ENCODE measurements around the gene FREM3.

The FREM3 gene

DNA sequence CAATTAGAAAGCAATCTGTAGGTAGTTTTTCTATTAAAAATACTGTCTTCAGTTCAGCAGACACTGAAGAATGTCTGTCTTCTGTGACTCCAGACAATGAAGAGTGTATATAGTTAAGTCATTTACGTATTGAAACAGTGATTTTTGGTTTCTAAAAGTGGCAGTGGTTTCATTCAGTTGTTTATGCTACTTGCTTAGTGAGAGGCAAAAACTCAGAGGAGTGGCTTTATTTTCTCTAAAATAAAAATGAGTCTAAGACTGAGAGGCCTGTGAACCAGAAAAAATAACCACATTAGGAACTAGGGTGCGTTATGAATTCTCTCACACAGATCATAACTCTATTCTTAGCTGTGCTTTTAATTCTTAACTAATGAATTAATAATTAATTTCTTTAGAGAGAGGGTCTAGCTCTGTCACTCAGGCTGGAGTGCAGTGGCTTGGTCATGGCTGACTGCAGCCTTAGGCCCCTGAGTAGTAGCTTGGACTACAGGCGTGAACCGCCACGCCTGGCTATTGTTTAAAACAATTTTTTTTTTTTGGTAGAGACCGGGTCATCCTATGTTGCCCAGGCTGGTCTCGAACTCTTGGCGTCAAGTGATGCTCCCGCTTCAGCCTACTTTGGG is 31.4 kb downstream of the FREM3 start:
- no peak for DNase-seq (ENCODE audit: low read depth in 2 of 3, low spot score in 2 of 3)

DNA sequence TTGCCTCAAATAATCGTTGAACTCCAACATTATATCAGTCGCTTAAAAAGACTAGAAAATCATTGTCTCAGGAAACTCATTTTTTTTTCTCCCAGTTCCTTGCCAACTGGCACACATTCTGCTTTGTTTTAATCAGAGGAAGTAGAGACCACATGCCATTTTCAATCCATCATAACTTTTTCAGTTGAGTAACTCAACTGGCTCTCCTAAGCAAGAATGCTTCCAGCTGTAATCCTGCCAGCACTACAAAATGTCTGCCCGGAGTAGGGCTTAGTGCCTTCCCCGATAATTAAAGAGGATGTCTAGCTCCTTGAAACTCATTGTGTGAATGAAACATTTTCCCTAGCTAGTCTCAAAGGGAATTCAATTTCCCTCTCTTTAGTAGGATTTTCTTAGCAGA is 33.0 kb downstream of the FREM3 start:
- DNase-seq (ENCODE audit: low read depth in 2 of 3, low spot score in 2 of 3) = no peak

DNA sequence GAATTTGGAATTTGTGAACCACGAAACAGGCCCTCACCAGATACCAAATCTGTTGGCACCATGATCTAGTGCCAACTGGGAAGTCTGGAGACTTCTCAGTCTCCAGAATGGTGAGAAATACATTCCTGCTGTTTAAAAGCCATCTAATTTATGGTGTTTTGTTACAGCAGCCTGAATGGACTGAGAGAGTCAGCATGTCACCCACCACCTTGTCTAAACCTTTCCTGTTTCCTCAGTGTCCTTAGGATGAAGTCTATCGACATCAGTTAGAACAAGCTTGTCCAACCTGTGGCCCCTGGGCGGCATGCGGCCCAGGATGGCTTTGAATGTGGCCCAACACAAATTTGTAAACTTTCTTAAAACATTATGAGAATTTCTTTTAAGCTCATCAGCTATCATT is 42.1 kb downstream of the FREM3 start:
- DNase-seq (ENCODE audit: low read depth in 2 of 3, low spot score in 2 of 3) = no peak

DNA sequence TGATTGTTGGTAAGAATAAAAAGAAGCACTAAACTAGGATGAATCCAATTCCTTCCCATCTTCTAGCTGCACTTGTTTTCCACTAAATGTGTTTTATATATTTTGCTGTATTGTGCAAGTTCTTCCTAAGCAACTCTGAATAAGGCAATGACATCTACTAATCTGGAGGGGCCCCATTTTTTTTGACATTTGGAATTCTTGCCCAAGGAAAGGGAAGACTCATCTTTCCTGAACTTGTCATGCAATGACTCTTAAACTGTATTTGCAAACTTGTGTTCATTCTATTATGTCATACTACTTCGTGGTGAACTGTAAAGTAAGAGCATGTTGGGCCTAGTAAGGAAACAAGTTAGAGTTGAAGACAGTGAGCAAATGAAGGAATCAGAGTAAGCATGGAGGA is 45.9 kb downstream of the FREM3 start:
- no peak for DNase-seq (ENCODE audit: low read depth in 2 of 3, low spot score in 2 of 3)

DNA sequence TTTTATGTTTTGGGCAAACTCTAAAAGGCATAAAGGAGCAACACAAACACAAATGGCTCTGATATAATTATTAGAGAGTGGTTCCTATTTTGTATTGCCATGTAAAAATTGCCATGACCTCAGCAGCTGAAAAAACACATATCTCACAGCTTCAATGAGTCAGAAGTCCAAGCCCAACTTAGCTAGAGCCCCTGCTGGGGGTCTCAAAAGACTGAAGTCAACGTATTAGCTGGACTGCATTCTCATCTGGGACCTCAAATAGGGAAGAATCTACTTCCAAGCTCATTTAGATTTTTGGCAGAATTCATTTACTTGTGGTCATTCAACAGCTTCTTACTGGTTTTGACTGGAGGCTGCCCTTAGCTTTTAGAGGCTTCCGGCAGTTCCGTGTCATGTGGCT is 47.4 kb downstream of the FREM3 start:
- DNase-seq (ENCODE audit: low read depth in 2 of 3, low spot score in 2 of 3) = no peak

DNA sequence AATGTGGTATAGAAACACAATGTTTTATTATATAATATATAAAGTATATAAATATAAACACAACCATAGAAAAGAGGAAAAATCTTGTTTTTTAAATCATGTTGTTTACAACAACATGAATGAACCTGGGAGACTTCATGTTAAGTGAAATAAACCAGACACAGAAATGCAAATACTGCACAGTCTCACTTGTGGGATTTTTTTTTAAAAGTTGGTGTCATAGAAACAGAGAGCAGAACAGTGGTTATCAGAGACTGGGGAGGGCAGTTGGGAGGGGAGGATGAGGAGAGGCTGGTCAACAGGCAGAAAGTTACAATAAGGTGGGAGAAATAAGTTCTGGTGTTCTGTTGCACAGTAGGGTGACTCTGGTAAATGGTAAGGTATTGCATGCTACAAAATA is 57.1 kb downstream of the FREM3 start:
- DNase-seq (ENCODE audit: low read depth in 2 of 3, low spot score in 2 of 3) = no peak

DNA sequence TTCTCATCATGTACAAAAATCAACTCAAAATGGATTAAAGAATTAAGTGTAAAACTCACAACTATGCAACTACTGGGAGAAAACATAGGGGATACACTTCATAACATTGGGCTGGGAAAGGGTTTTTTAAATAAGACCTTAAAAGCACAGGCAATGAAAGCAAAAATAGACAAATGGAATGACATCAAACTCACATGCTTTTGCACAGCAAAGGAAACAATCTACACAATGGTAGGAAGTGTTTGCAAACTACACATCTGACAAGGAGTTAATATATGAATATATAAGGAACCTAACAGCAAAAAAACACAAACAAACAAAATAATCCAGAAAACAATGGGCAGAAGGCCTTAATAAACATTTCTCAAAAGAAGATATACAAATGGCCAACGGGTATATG is 57.9 kb downstream of the FREM3 start:
- no peak for DNase-seq (ENCODE audit: low read depth in 2 of 3, low spot score in 2 of 3)

DNA sequence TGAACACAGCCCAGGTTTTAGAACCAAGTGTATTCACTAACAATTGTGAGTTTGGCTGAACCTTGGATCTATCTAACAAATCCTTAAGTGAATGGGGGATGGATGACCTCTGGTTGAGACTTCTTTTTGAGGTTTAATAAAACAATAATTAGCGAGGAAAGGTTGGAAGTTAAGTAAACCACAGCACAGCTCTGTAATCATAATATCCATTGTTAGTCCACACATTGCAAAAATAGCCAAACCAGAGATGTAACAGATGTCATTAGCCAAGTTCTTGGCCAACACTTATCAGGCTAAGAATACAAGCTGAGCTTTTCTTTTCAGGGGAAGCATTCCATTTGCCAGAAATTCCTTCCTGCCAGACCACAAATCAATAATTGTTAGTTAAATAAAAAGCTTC is 59.1 kb downstream of the FREM3 start:
- no peak for DNase-seq (ENCODE audit: low read depth in 2 of 3, low spot score in 2 of 3)

DNA sequence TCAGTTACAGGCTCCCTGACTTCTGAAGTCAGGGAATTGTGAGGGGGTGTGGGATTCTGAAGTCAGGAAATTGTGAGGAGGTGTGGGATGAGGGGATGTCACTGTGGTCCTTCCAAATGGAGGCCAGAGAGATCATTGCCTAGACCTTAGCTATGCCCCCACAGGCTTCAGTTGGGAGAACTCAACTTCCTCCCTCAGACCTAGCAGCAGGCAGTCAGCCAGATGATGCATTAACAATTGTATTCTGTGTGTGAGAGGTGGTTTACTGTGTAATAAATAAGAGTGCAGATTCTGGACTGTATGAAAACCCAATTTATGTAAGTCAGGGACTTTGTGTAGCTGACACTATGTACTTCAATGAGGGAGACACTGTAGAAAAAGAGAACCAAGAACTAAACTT is 65.7 kb downstream of the FREM3 start:
- DNase-seq (ENCODE audit: low read depth in 2 of 3, low spot score in 2 of 3) = no peak

DNA sequence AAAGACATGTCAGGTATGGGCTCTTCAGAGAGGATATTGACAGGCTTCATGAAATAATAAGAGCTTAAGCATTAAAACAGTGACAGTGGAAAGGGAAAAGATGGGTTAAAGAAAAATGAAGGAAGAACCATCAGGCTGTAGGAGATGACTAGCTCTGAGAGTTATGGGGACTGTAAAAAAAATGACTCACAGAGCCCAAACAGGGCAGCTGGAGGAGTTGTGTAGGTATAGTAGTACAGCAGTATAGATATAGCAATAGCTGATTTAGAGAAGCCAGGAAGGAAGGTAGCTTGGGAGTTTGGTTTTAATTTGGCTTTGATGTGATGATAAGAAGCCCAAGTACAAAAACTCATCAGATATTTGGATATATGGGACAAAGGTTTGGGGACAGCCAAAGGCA is 66.6 kb downstream of the FREM3 start:
- no peak for DNase-seq (ENCODE audit: low read depth in 2 of 3, low spot score in 2 of 3)

DNA sequence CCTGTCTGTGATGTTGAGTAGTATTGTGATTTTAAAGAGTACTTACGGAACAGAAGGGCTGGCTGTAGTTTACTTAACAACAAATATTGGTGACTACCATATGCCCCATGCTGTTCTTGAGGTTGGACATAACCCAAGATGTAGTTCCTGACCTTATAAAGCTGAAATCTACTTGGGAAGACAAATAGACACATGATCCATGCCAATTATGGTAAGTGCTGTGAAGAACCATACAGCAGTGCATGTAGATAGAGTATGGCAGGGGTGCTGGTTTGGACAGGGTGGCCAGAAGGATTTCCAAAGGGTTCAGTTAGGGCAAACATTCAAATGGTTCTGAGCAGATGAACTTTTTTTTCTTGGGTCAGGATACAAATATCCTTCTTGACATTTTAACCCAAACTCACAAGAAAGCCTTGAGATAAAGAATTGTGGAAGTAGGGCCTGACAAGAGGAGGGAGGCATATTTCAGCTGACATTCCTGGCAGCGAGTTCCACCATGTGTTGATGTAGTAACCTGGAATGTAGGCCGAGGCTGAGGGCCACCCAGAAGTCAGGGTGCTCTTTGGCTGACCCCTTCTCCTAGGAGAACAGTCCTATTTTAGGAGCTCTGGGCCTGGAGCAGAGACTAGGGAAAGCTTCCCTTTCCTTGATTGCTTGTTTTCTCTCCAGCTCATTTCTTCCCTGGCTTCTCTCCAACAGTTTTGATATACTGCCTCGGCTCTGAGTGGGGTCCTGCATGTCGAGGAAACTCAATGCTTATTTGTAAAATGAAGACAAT is 74.2 kb downstream of the FREM3 start:
- DNase-seq (ENCODE audit: low read depth in 2 of 3, low spot score in 2 of 3) = no peak

DNA sequence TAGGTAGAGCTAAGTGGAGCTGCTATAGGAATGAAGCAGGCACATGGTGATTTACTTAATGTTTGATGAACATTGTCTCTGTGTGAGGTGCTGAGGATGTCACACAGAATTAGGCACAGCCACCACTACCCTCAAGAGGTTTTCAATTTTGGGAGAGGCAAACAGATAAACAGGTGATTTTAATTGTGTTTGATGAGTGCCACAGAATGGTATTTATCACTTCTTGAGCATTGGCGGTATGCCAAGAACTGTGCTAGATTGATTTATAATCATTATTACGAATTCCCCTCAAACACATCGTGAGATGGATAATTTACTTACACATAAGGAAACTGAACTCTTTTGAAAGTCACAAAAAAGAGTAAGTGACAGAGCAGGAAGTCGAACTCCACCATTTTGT is 74.8 kb downstream of the FREM3 start:
- no peak for DNase-seq (ENCODE audit: low read depth in 2 of 3, low spot score in 2 of 3)

DNA sequence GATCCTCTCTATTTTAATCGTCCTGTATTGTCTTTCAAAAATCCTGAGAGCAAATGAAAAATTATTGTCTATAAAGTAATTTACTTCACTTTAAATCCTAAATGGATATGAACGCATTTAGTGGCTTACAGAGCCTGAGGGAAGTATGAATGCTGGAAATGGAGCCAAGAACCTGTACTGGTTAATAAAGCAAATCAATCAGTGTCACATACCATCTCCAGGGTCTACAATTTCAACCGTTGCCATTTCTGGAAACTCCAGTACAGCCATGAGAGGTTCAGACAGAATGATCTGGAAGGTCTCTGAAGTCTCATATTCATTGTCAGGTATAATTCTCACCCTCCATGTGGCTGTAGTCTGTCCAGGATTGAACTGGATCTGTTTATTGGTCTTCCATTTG is 76.6 kb downstream of the FREM3 start:
- no peak for DNase-seq (ENCODE audit: low read depth in 2 of 3, low spot score in 2 of 3)

DNA sequence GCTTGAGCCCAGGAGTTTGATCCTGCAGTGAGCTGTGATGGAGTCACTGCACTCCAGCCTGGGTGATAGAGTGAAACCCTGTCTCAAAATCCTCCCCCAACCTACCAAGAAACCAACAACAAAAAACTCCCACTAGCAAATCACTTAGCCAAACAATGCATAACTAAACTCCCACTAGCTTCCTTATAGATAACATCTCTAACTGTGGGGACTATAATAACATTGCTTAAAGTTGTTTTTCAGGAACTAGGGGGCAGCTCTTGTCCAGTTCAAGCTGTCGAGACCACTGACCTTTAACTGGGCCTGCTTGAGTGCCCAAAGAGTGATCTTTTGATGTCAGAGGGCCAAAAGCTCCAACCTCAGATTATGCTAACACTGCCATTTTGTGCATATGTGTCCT is 81.7 kb downstream of the FREM3 start:
- no peak for DNase-seq (ENCODE audit: low read depth in 2 of 3, low spot score in 2 of 3)

DNA sequence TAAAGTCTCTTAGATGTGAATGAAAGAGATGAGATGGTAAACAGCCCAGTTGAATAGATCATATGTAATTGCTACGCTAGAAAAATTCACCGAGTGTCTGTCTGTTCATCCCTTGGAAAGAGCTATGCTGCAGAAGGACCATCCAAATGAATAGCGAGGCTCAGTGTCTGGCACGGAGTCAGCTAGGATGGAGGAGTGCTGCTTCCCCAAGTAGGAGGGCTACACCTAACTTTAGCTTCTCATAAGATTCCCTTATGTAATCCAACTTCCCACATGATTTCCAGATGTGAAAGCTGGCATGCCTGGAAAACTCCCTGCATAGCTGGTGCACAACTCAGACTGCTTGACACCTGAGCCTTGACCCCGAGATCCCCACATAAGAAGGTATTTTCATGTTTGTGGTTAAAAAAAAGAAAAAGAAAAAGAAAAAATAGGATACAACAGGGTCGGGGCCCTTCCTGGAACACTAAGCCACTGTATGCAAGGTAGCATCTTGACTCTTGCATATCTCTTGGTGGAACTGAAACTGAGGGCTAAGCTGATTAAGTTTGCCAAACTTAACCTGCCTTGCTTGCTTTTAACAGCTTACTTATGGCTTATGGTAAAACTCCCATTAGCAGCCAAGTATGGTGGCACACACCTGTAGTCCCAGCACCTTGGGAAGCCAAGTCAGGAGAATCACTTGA is 82.3 kb downstream of the FREM3 start:
- DNase-seq (ENCODE audit: low read depth in 2 of 3, low spot score in 2 of 3) = no peak

DNA sequence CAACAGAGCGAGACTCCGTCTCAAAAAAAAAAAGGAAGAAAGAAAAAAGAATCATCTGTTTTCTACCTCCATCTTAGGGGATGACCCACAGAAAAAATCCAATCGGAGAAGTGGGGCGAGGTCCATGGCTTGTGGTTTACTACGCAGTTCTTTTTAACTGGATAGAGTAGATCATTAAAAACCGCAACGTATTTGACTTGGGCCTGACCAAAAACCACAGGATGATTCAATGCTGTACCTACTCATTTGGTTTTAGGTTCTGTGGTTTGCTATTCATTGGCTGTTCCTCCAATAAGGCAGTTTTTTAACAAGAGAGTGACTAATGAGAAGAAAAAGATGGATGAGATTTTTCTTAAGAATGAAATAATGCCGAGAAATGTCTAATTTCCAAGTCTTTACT is 83.7 kb downstream of the FREM3 start:
- no peak for DNase-seq (ENCODE audit: low read depth in 2 of 3, low spot score in 2 of 3)

DNA sequence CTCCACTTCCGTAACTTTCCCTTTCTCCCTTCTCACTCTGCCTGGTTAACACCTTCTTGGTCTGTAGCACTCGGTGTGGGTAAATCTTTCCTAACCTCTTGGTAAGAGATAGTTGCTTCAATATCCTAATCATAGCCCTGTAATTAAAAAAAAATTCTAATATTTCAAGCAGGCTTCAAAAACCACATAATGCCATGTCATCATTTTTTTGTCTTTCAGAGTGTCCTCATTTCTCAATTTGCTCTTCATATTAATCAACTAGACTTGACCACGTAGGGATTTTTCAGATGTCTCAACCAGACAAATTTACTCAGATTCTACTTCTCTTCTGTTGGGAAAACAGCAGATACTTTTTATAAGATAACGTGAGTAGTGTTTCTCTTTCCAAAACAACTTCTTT is 91.0 kb downstream of the FREM3 start:
- no peak for DNase-seq (ENCODE audit: low read depth in 2 of 3, low spot score in 2 of 3)

DNA sequence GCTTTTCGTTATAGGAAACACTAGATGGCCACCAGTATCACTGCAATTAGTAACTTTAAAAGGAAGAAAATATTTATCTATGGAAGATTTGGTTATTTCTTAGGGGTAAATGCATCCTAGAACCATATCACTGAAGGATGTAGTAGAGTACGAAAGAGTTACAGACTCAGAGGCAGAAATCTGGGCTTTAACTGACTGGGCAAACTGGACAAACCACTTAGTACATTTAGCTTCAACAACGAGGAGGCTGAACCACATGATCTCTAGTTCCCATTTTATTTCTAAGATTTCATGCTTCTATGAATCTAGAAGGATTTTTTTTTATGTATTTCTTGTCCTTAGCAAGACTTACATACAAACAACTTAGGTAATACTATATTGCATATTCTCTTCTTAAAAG is 94.0 kb downstream of the FREM3 start:
- no peak for DNase-seq (ENCODE audit: low read depth in 2 of 3, low spot score in 2 of 3)

DNA sequence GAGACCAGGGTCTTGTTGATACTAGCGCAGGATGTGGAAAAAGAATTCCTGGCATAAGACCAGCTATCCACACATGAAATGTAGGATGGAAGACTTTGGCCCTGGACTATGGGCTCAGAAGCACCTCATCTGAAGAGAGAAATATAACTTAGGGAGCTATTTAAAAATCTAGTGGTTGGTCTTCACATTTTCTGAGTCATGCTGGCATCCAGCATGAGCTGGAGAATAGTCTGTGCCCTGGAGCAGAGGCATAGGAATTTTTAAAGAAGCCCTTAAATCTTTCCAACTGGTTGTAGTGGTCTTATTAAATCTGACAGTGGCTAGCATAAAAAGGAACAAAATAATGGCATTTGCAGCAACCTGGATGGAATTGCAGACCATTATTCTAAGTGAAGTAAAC is 100.6 kb downstream of the FREM3 start:
- DNase-seq (ENCODE audit: low read depth in 2 of 3, low spot score in 2 of 3) = no peak

DNA sequence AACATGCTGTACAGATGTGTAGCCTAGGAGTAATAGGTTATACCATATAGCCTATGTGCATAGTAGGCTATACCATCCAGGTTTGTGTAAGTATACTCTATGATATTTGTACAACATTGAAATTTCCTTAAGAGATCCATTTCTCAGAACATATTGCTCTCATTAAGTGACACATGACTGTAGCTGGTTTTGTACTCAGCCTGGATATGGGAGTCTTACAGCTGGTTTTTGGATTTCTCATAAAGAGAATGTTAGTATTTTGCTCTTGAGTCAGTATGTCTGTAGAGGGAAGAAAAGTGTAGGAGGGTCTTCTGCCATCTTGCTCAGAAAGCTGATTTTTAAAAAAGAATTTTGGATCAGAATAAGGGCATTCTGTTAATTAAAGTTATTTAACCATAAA is 101.7 kb downstream of the FREM3 start:
- no peak for DNase-seq (ENCODE audit: low read depth in 2 of 3, low spot score in 2 of 3)

DNA sequence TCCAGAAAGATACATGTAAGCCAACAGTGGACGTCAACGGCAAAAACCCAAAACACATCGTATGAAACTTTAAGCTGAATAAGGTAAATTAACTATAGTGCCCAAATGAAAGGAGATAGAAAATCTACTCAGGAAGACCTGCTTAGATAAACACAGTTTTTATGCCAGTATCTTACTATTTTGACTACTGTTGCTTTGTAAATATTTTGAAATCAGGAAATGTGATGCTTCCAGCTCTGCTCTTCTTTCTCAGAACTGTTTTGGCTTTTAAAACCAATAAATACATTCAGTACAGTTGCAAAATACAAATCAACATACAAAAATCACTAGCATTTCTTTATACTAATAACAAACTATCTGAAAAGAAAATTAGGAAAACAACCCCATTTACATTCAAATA is 103.2 kb downstream of the FREM3 start:
- no peak for DNase-seq (ENCODE audit: low read depth in 2 of 3, low spot score in 2 of 3)

DNA sequence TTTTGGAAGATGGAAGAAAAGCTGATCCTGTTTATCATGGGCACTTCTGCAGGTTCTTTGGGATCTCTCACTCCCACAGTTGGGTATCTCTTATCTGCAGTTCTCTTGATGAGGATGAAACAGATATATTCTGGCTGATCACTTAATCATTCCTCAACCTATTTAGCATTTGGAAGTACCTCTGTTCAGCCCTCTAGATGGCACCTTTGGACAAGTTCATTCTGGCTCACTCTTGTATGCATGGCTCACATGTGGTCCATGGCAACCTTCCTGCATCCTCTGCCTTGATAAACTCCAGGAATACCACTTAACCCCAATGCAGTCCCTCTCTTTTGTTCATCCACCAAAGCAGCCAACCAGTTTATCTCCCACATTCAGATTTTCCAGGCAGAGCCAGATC is 112.8 kb downstream of the FREM3 start:
- DNase-seq (ENCODE audit: low read depth in 2 of 3, low spot score in 2 of 3) = no peak

DNA sequence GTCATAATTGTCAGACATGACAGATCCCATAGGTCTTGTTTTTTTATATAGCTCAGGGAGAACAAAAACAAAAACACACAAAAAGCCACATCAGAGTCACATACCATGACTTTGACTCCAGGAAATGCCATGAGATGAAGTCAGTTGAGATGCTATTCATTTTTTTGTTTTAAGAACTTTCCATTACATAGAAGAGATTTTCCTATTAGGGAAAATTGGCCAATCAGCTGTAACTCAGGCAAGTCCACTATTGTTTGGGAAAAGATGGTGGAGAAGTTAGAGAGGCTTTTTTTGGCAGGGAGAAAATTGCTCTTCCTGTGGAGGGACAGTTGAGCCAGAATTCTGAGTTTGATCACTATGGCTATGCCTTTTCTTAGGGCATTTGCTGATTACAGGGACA is 114.4 kb downstream of the FREM3 start:
- no peak for DNase-seq (ENCODE audit: low read depth in 2 of 3, low spot score in 2 of 3)
